ENCODE results near the gene TTC21B.

DNA sequence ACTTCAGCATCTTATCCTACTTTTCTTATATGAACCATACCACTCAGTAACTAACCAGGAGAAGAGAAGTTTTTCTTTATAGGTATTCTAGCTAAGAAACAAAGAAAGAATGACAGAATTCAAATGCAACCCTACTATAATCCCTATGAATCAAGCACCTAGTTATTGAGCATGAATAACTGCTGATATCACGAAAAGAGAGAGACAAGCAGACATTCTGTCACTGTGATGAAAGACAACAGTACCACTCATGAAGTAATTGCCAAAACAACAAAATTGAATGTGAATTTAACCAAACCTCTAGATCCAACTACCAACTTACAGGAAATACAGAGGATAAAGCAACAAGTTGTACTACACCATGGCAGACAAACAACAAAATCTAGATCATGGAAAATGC, 15.3 kb downstream of the TTC21B start:
- no peak for TF ChIP-seq POLR2A (IDR thresholded peaks at IDR 0.05; ENCODE audit: low read depth)
- TF ChIP-seq, protein P1, sequence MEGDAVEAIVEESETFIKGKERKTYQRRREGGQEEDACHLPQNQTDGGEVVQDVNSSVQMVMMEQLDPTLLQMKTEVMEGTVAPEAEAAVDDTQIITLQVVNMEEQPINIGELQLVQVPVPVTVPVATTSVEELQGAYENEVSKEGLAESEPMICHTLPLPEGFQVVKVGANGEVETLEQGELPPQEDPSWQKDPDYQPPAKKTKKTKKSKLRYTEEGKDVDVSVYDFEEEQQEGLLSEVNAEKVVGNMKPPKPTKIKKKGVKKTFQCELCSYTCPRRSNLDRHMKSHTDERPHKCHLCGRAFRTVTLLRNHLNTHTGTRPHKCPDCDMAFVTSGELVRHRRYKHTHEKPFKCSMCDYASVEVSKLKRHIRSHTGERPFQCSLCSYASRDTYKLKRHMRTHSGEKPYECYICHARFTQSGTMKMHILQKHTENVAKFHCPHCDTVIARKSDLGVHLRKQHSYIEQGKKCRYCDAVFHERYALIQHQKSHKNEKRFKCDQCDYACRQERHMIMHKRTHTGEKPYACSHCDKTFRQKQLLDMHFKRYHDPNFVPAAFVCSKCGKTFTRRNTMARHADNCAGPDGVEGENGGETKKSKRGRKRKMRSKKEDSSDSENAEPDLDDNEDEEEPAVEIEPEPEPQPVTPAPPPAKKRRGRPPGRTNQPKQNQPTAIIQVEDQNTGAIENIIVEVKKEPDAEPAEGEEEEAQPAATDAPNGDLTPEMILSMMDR (IDR thresholded peaks at IDR 0.05) = no peak
